T-cell (primary cell): ENCODE results near the gene RERGL. TPM values are rescaled to one million over a fixed set of nuclear protein-coding genes. Genes with fewer than 3 reads are reported as not detected.
"Not testable (repeated sequence)": the region's sequence is repeated elsewhere in the genome, so short reads cannot be mapped to it uniquely, and the experiment has no call there.

Experiments
- ATAC-seq, 4 experiments: fragments of 200-7000 bp in 3 of 4; fragments of 150-1000 bp in 1 of 4; cut with Tn5 transposase; replicated peaks in 1 of 4; 1 replicate in 3 of 4; 2 replicates in 1 of 4; pipeline ENCODE4 v1.10.0; 2021; ENCODE audit warnings: moderate library complexity in 3 of 4, mild to moderate bottlenecking in 2 of 4, moderate number of reproducible peaks in 1 of 4
- CTCF ChIA-PET, 2 donors: fragments of 300-600 bp; sonication (Branson Sonifier 250); formaldehyde crosslinking; loops; one replicate each; lab custom pipeline; 2022; ENCODE audit warnings: antibody characterized with exemption in 2 of 2; lab: Charles Lee
- POLR2A ChIA-PET, 2 donors: fragments of 300-600 bp; sonication (Branson Sonifier 250); formaldehyde crosslinking; loops; one replicate each; lab custom pipeline; 2022; ENCODE audit warnings: antibody characterized with exemption in 2 of 2; lab: Charles Lee
- DNase-seq, 35 experiments: peaks; one replicate each; pipeline versions ENCODE4 v3.0.0 to v3.0.0-alpha.2; 2013 to 2023
- H3K27ac ChIP-seq: one replicate; pipeline ENCODE4 v1.5.1; 2013; ENCODE audit warnings: low read length
- H3K27me3 ChIP-seq, 2 experiments: replicated peaks in 1 of 2; 1 replicate in 1 of 2; 2 replicates in 1 of 2; pipeline versions ENCODE4 v1.6.1 to v1.7.0; 2013; ENCODE audit warnings: low read length in 1 of 2, mixed read lengths in 1 of 2; ENCODE audit not compliant: control insufficient read depth in 2 of 2, insufficient read depth in 2 of 2; ENCODE audit errors: extremely low read depth in 1 of 2
- H3K36me3 ChIP-seq, 2 donors: 1 replicate in 1 of 2; 2 replicates in 1 of 2; pipeline versions ENCODE4 v1.6.1 to v1.7.0; 2013; ENCODE audit warnings: low read length in 1 of 2; ENCODE audit not compliant: control insufficient read depth in 2 of 2, insufficient read depth in 1 of 2; ENCODE audit errors: extremely low read depth in 1 of 2
- H3K4me1 ChIP-seq, 2 experiments: 1 replicate in 1 of 2; 2 replicates in 1 of 2; pipeline versions ENCODE4 v1.6.1 to v1.7.0; 2013; ENCODE audit warnings: low read length in 2 of 2, mixed read lengths in 1 of 2; ENCODE audit not compliant: insufficient read depth in 2 of 2, control insufficient read depth in 1 of 2; ENCODE audit errors: extremely low read depth in 1 of 2
- H3K4me3 ChIP-seq, 2 donors: 1 replicate in 1 of 2; 2 replicates in 1 of 2; pipeline versions ENCODE4 v1.5.1 to v1.7.0; 2013; ENCODE audit warnings: mild to moderate bottlenecking in 2 of 2, low read length in 1 of 2, moderate library complexity in 1 of 2; ENCODE audit not compliant: control insufficient read depth in 1 of 2; ENCODE audit errors: extremely low read depth in 1 of 2
- H3K9me3 ChIP-seq: 2 replicates; pipeline ENCODE4 v1.7.0; 2013
- H3K27ac Mint-ChIP-seq, 2 donors: one replicate each; pipeline ENCODE4 v1.8.0; 2020 to 2021; ENCODE audit warnings: mild to moderate bottlenecking in 2 of 2, mixed read lengths in 2 of 2
- H3K27me3 Mint-ChIP-seq, 2 donors: one replicate each; pipeline ENCODE4 v1.8.0; 2021 to 2022; ENCODE audit warnings: mixed read lengths in 2 of 2
- H3K36me3 Mint-ChIP-seq: one replicate; pipeline ENCODE4 v1.8.0; 2021; ENCODE audit warnings: mixed read lengths
- H3K4me1 Mint-ChIP-seq, 3 donors: one replicate each; pipeline ENCODE4 v1.8.0; 2020 to 2022; ENCODE audit warnings: mixed read lengths in 3 of 3, mild to moderate bottlenecking in 1 of 3
- H3K4me3 Mint-ChIP-seq, 3 donors: one replicate each; pipeline ENCODE4 v1.8.0; 2020 to 2022; ENCODE audit warnings: mild to moderate bottlenecking in 3 of 3, mixed read lengths in 3 of 3, moderate library complexity in 3 of 3
- H3K9me3 Mint-ChIP-seq, 3 donors: one replicate each; pipeline ENCODE4 v1.8.0; 2020 to 2022; ENCODE audit warnings: mixed read lengths in 3 of 3
- WGBS: methylation state at CpG from one replicate; pipeline ENCODE4 v1.1.5; 2013; ENCODE audit warnings: missing lambda C conversion rate; ENCODE audit not compliant: insufficient coverage; 5-methylcytosine and 5-hydroxymethylcytosine counted together
- total RNA-seq, 35 experiments: library from RNA in 6 of 35; stranded (reverse) in 6 of 35; fragments of 120-200 nt in 1 of 35; gene quantifications; one replicate each; pipeline versions ENCODE4 v1.2.1 to v1.2.4 and lab custom pipeline; 2013 to 2026

Gene RERGL
- total RNA-seq, 5 donors from 2014 or later (not counting 1 experiment from before 2014, with no cell fraction given) = not detected

DNA sequence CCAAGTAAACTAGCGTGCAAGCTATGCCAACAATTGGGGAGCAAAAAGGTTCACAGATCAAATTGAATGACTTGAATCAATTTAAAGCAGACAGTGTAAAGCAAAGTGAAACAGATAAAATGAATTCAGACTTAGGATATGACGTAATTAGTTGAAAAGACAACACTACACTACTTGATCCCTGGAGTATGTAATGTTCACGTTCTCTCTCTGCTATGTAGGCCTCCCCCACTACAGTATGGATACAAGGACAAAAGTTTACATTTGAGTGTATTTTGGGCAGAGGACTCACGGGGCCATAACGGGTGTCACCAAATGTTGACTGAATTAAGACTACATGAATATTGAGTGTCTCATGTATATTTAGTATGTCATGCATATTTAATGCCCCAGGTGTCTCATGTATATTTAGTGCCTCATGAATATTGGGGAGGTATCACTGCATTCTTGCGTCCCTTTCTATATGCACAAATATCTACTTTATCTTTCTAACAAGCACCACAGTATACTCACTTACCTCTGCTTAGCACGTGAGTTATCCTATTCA lies 44.5 kb downstream of the RERGL start:
- no peaks in the 10 kb centered on the region for H3K4me1 ChIP-seq
- no peaks in the 10 kb centered on the region for H3K27me3 ChIP-seq
- CTCF ChIA-PET = no interaction called here
- Mint-ChIP-seq H3K27me3 (no peaks in the 10 kb centered on the region), H3K4me3 (no peak overlapping the region), H3K36me3 (no peaks in the 10 kb centered on the region), H3K4me1 (no peaks in the 10 kb centered on the region), H3K9me3 (peaks cover 0 to 7% (median 6%) of the 10 kb centered on the region in 3 donors), H3K27ac (no peak overlapping the region)
- H3K27ac ChIP-seq = no peak overlapping the region
- H3K36me3 ChIP-seq = no peaks in the 10 kb centered on the region
- H3K9me3 ChIP-seq = no peaks in the 10 kb centered on the region
- ATAC-seq = no peak
- no CpG with 5 or more reads among the region's 7 CpGs for WGBS
- POLR2A ChIA-PET = no interaction called here
- DNase-seq = no peak
- no peak overlapping the region for H3K4me3 ChIP-seq

GRCh38 chr12:18040060-18040742 lies 49.8 kb downstream of the RERGL start:
- H3K36me3 Mint-ChIP-seq, H3K4me1 ChIP-seq, H3K4me1 Mint-ChIP-seq, H3K27me3 Mint-ChIP-seq, ATAC-seq, H3K9me3 ChIP-seq, H3K4me3 ChIP-seq, H3K27ac ChIP-seq, H3K36me3 ChIP-seq, H3K27me3 ChIP-seq, CTCF ChIA-PET, POLR2A ChIA-PET, H3K4me3 Mint-ChIP-seq, DNase-seq, H3K27ac Mint-ChIP-seq: not testable (repeated sequence)
- 95% methylated on average over 23 of the region's 27 CpGs for WGBS
- H3K9me3 Mint-ChIP-seq = peaks cover 7 to 20% (median 13%) of the 10 kb centered on the region in 3 donors

Other genes with a start within 250 kb of the RERGL start
- gene PIK3C2G, start 171.3 kb upstream of the RERGL start, total RNA-seq = not detected